ENCODE data around the gene ITPRIPL2. TPM values are rescaled to one million over a fixed set of nuclear protein-coding genes. Genes with fewer than 3 reads are reported as not detected.

Gene ITPRIPL2
- total RNA-seq, 1 donor from 2014 or later = 39.2 TPM

DNA sequence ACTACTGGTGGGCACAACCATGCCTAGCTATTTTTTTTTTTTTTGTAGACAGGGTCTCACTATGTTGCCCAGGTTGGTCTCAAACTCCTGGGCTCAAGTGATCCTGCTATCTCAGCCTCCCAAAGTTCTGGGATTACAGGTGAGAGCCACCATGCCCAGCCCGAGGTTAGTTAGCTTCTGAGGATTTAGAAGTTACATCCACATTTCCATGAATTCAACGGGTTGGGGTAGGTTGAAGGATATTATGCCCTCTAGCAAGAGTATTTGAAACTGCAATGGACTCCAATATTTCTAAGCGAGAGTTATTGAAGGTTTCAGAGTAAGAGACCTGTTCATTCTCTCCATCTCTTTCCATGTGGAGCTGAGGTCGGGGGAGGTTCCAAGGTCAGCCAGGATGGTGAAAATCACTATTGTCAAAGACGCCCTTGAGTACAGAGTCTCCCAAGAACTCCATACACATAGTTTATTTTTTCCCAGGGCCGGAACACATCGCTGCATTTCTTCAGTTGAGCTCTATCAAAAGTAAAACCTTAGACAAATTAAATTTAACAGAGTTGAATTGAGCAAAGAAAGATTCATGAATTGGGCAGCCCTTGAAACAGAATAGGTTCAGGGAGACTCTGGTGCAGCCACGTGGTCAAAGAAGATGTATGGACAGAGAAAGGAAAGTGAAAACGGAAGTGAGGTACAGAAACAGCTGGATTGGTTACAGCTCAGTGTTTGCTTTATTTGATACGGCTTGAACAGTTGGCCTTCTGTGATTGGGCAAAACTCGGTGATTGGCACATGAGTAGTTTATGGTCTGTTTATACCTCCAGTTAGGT, 19.0 kb upstream of the ITPRIPL2 start:
- Mint-ChIP-seq H3K4me1 (no peaks in the 10 kb centered on the region), H3K4me3 (no peak overlapping the region), H3K27ac (no peak overlapping the region), H3K9me3 (peaks cover 19% of the 10 kb centered on the region), H3K36me3 (no peaks in the 10 kb centered on the region), H3K27me3 (ENCODE audit: low read depth) (no peaks in the 10 kb centered on the region)
- DNase-seq (ENCODE audit: low spot score in 2 of 2, unreplicated experiment in 2 of 2) = no peak
- TF ChIP-seq, protein P1, sequence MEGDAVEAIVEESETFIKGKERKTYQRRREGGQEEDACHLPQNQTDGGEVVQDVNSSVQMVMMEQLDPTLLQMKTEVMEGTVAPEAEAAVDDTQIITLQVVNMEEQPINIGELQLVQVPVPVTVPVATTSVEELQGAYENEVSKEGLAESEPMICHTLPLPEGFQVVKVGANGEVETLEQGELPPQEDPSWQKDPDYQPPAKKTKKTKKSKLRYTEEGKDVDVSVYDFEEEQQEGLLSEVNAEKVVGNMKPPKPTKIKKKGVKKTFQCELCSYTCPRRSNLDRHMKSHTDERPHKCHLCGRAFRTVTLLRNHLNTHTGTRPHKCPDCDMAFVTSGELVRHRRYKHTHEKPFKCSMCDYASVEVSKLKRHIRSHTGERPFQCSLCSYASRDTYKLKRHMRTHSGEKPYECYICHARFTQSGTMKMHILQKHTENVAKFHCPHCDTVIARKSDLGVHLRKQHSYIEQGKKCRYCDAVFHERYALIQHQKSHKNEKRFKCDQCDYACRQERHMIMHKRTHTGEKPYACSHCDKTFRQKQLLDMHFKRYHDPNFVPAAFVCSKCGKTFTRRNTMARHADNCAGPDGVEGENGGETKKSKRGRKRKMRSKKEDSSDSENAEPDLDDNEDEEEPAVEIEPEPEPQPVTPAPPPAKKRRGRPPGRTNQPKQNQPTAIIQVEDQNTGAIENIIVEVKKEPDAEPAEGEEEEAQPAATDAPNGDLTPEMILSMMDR (IDR thresholded peaks at IDR 0.05; ENCODE audit: unreplicated experiment) = no peak

DNA sequence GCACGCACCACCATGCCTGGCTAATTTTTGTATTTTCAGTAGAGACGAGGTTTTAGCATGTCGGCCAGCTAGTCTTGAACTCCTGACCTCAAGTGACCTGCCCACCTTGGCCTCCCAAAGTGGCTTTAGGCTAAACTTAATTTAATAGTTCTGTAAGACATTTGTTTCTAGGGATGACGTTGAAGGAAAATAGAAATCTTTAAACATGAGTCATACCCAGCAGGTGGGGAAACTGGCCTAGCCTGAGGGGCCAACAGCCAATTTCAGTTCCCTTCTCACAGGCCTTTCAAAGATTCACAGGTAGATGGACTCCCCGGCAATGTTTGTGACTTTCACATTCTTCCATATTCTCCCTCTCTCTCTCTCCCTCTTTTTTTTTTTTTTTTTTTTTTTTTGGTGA, 18.1 kb upstream of the ITPRIPL2 start:
- Mint-ChIP-seq H3K27me3 (ENCODE audit: low read depth) (no peaks in the 10 kb centered on the region), H3K4me3 (no peak overlapping the region), H3K27ac (no peak overlapping the region), H3K9me3 (peaks cover 24% of the 10 kb centered on the region), H3K4me1 (no peaks in the 10 kb centered on the region), H3K36me3 (no peaks in the 10 kb centered on the region)
- no peak for DNase-seq (ENCODE audit: low spot score in 2 of 2, unreplicated experiment in 2 of 2)
- TF ChIP-seq, protein P1 (IDR thresholded peaks at IDR 0.05; ENCODE audit: unreplicated experiment) = no peak

DNA sequence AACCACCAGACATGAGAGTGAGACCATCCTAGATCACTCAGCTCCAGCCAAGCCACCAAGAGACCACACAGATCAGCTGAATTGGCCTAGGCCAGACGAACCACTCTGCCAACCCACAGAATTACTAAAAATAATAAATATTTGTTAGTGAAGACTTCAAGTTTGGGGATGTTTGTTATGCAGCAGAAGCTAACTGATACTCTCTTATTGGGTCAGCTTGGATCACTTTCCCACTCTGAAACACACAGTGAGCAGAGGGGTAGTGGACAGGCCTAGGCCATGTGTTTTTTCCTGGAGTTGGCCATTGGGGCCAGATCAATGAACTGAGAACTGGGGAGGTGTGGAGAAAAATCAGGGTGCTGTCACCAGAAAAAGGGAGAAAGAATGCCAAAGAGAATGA, 15.6 kb upstream of the ITPRIPL2 start:
- no peak for DNase-seq (ENCODE audit: low spot score in 2 of 2, unreplicated experiment in 2 of 2)
- TF ChIP-seq, protein P1 (IDR thresholded peaks at IDR 0.05; ENCODE audit: unreplicated experiment) = no peak

DNA sequence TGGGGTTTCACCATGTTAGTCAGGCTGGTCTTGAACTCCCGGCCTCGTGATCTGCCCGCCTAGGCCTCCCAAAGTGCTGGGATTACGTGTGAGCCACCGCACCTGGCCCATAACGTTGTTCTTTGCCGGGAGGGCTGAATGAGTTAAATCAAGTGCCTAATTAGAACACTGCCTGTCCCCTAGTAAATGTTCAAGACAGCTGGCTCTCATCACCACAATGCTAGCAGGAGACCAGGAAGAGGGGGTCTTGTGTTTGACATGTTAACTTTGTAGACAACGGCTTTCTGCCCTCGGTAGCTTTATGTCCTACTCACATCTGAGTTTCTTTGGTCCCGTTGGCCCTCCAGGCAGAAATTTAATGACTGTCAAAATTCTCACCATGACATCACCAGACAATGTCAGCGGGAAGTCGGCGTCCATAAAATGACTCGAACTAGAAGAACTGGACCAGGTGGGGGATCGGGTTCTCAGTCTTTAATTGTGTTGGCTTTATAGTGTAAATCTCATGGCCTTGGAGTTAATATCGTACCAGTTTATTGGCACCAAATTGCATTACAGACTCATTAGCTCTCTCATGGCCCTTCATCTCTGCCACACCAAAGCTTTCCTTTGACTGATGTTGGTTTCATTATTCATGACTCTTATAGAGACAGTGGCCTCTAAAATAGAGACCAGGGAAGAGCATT, 11.4 kb upstream of the ITPRIPL2 start:
- DNase-seq (ENCODE audit: low spot score in 2 of 2, unreplicated experiment in 2 of 2) = no peak
- Mint-ChIP-seq H3K36me3 (no peaks in the 10 kb centered on the region), H3K4me1 (peaks cover 8% of the 10 kb centered on the region), H3K27me3 (ENCODE audit: low read depth) (no peaks in the 10 kb centered on the region), H3K9me3 (peaks cover 13% of the 10 kb centered on the region), H3K27ac (no peak overlapping the region), H3K4me3 (no peak overlapping the region)
- TF ChIP-seq, protein P1 (IDR thresholded peaks at IDR 0.05; ENCODE audit: unreplicated experiment) = no peak

More for the DNA sequence above, 15.6 kb upstream of the ITPRIPL2 start:
- Mint-ChIP-seq H3K27me3 (ENCODE audit: low read depth) (no peaks in the 10 kb centered on the region), H3K4me1 (no peaks in the 10 kb centered on the region), H3K27ac (no peak overlapping the region), H3K4me3 (no peak overlapping the region), H3K9me3 (peaks cover 16% of the 10 kb centered on the region), H3K36me3 (no peaks in the 10 kb centered on the region)

DNA sequence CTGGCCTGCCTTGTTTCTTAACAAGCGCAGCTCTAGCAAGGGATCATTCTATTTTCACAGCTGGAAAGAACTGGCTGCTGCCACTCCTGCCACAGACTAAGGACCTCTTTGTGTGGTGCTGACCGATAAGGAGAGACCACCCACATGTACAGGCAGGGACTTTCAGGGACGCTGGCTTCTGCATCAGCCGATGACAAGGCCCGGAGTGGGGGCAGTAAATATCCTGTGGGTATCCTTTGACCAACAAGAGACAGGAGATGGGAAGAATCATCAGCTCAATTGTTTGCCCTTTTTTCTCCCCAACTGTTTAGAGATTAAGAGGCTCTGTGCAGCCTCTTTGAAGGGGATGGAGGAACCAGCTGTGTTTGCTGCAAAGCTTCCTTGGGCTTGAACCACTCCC, 9.2 kb upstream of the ITPRIPL2 start:
- TF ChIP-seq, protein P1 (IDR thresholded peaks at IDR 0.05; ENCODE audit: unreplicated experiment) = no peak
- no peak overlapping the region for H3K27ac Mint-ChIP-seq
- H3K27me3 Mint-ChIP-seq (ENCODE audit: low read depth) = no peaks in the 10 kb centered on the region
- no peaks in the 10 kb centered on the region for H3K36me3 Mint-ChIP-seq
- H3K4me3 Mint-ChIP-seq = no peak overlapping the region
- DNase-seq (ENCODE audit: low spot score in 2 of 2, unreplicated experiment in 2 of 2) = no peak
- peaks cover 5% of the 10 kb centered on the region for H3K9me3 Mint-ChIP-seq
- peaks cover 8% of the 10 kb centered on the region for H3K4me1 Mint-ChIP-seq
